IMR-90 (cell line): Measurements from ENCODE around the gene STX1B. TPM values are rescaled to one million over a fixed set of nuclear protein-coding genes. Genes with fewer than 3 reads are reported as not detected.
"Not testable (repeated sequence)": the region's sequence is repeated elsewhere in the genome, so short reads cannot be mapped to it uniquely, and the experiment has no call there.

Experiments used
- ATAC-seq: fragments of 200-7000 bp; cut with Tn5 transposase; 2 replicates; pipeline ENCODE4 v1.9.1; 2020; ENCODE audit warnings: low read depth, mild to moderate bottlenecking, moderate library complexity
- BruUV-seq: library from RNA; stranded (reverse); fragments of 400-500 nt; replicated peaks from 2 replicates; lab custom pipeline; 2021; lab: Mats Ljungman, UMichigan
- CTCF ChIA-PET: fragments of 300-600 bp; formaldehyde crosslinking; extraction: SDS; loops from one replicate; lab custom pipeline; 2021; ENCODE audit warnings: antibody characterized with exemption; lab: Yijun Ruan, JAX
- POLR2A ChIA-PET: fragments of 300-600 bp; sonication (Branson Sonifier 250); formaldehyde crosslinking; loops from one replicate; lab custom pipeline; 2022; ENCODE audit warnings: antibody characterized with exemption; ENCODE audit not compliant: unreplicated experiment; lab: Charles Lee
- DNase-seq: peaks from one replicate; pipeline ENCODE4 v3.0.0; 2013
- H2AFZ ChIP-seq: replicated peaks from 2 replicates; pipeline ENCODE3; 2013; ENCODE audit warnings: low read length, mild to moderate bottlenecking; ENCODE audit not compliant: poor library complexity
- H2AK5ac ChIP-seq: 2 replicates; pipeline ENCODE4 v1.6.1; 2013; ENCODE audit warnings: low read depth, low read length, inconsistent platforms
- H2AK9ac ChIP-seq: replicated peaks from 2 replicates; pipeline ENCODE3; 2013; ENCODE audit warnings: mild to moderate bottlenecking, low read depth, low read length, moderate library complexity; ENCODE audit not compliant: poor library complexity
- H2BK120ac ChIP-seq: 2 replicates; pipeline ENCODE4 v1.6.1; 2013; ENCODE audit warnings: low read depth, low read length, inconsistent platforms
- H2BK15ac ChIP-seq: 3 replicates; pipeline ENCODE4 v1.6.1; 2013; ENCODE audit warnings: low read depth, low read length, inconsistent platforms
- H2BK20ac ChIP-seq: 2 replicates; pipeline ENCODE4 v1.6.1; 2013; ENCODE audit warnings: low read depth, mild to moderate bottlenecking, inconsistent platforms, low read length, moderate library complexity
- H2BK5ac ChIP-seq: 2 replicates; pipeline ENCODE4 v1.6.1; 2013; ENCODE audit warnings: mild to moderate bottlenecking, low read depth, low read length, inconsistent platforms; ENCODE audit not compliant: poor library complexity, severe bottlenecking
- H3K14ac ChIP-seq: replicated peaks from 2 replicates; pipeline ENCODE4 v1.6.1; 2013; ENCODE audit warnings: low read depth, low read length, inconsistent platforms
- H3K18ac ChIP-seq: 2 replicates; pipeline ENCODE4 v1.6.1; 2013; ENCODE audit warnings: low read depth, low read length, control low read depth
- H3K23ac ChIP-seq: 2 replicates; pipeline ENCODE4 v1.6.1; 2013; ENCODE audit warnings: low read depth, low read length, inconsistent platforms
- H3K27ac ChIP-seq: 2 replicates; pipeline ENCODE4 v1.5.1; 2013; ENCODE audit warnings: mild to moderate bottlenecking, control low read depth, low read length; ENCODE audit not compliant: insufficient read depth
- H3K27me3 ChIP-seq: 2 replicates; pipeline ENCODE4 v1.6.1; 2013; ENCODE audit warnings: low read length; ENCODE audit not compliant: control insufficient read depth, insufficient read depth
- H3K36me3 ChIP-seq: 2 replicates; pipeline ENCODE4 v1.6.1; 2013; ENCODE audit warnings: low read length, mixed read lengths; ENCODE audit not compliant: control insufficient read depth, insufficient read depth
- H3K4ac ChIP-seq: 2 replicates; pipeline ENCODE4 v1.6.1; 2013; ENCODE audit warnings: low read depth, low read length, inconsistent platforms
- H3K4me1 ChIP-seq: 2 replicates; pipeline ENCODE4 v1.6.1; 2013; ENCODE audit warnings: low read length, mixed read lengths; ENCODE audit not compliant: control insufficient read depth, insufficient read depth
- H3K4me2 ChIP-seq: 2 replicates; pipeline ENCODE4 v1.6.1; 2013; ENCODE audit warnings: low read depth, mild to moderate bottlenecking, control low read depth, low read length, moderate library complexity
- H3K4me3 ChIP-seq: 2 replicates; pipeline ENCODE4 v1.5.1; 2013; ENCODE audit warnings: low read depth, mild to moderate bottlenecking, control low read depth, low read length, moderate library complexity; ENCODE audit not compliant: insufficient read depth
- H3K56ac ChIP-seq: 2 replicates; pipeline ENCODE4 v1.6.1; 2013; ENCODE audit warnings: low read length, inconsistent platforms; ENCODE audit not compliant: insufficient read depth; ENCODE audit errors: extremely low read depth
- H3K79me1 ChIP-seq, 2 experiments: 2 replicates each; pipeline ENCODE4 v1.6.1; 2013; ENCODE audit warnings: low read length in 2 of 2, inconsistent platforms in 1 of 2, low read depth in 1 of 2
- H3K9ac ChIP-seq: 2 replicates; pipeline ENCODE4 v1.6.1; 2013; ENCODE audit warnings: low read depth, low read length, control low read depth
- H3K9me1 ChIP-seq: 2 replicates; pipeline ENCODE4 v1.6.1; 2013; ENCODE audit warnings: low read length, inconsistent platforms; ENCODE audit not compliant: insufficient read depth
- H3K9me3 ChIP-seq: 2 replicates; pipeline ENCODE4 v1.6.1; 2013; ENCODE audit warnings: low read length; ENCODE audit not compliant: control insufficient read depth, insufficient read depth
- H4K20me1 ChIP-seq: 2 replicates; pipeline ENCODE4 v1.6.1; 2013; ENCODE audit warnings: low read length, inconsistent platforms; ENCODE audit not compliant: insufficient read depth
- H4K5ac ChIP-seq: 2 replicates; pipeline ENCODE4 v1.6.1; 2013; ENCODE audit warnings: mild to moderate bottlenecking, low read depth, low read length, control low read depth
- H4K8ac ChIP-seq, 2 experiments: 2 replicates each; pipeline ENCODE4 v1.6.1; 2013; ENCODE audit warnings: low read depth in 2 of 2, low read length in 2 of 2, control low read depth in 1 of 2, inconsistent platforms in 1 of 2
- H4K91ac ChIP-seq: 2 replicates; pipeline ENCODE4 v1.6.1; 2013; ENCODE audit warnings: low read depth, low read length, inconsistent platforms; ENCODE audit not compliant: insufficient read depth
- WGBS, 2 experiments: methylation state at CpG; one replicate each; pipeline versions ENCODE4 v1.1.5 to v1.1.7; 2013; ENCODE audit warnings: missing lambda C conversion rate in 2 of 2; ENCODE audit not compliant: insufficient read length in 1 of 2; ENCODE audit errors: extremely low coverage in 2 of 2; 5-methylcytosine and 5-hydroxymethylcytosine counted together
- dilution Hi-C: fragments of 300-500 bp; cut with HindIII; formaldehyde crosslinking; loops from one replicate; pipeline ENCODE4 v1.14.3; 2018; ENCODE audit warnings: low sequenced_read_pairs; ENCODE audit not compliant: unreplicated experiment
- in situ Hi-C: fragments of 300-500 bp; cut with MboI; formaldehyde crosslinking; loops from 3 replicates; pipeline ENCODE4 v1.14.3; 2019; ENCODE audit warnings: low sequenced_read_pairs, inconsistent platforms, mixed read lengths
- intact Hi-C: fragments of 100-400 bp; cut with micrococcal nuclease; formaldehyde crosslinking; loops from 2 replicates; pipeline ENCODE4 v1.10.0; 2022
- polyA plus RNA-seq, 3 experiments: library from polyadenylated mRNA; depleted of rRNA; stranded (reverse); fragments of >200 nt; gene quantifications; 2 replicates each; pipeline ENCODE4 v1.2.3, GENCODE V29; 2012; ENCODE audit warnings: low replicate concordance in 1 of 3
- total RNA-seq: library from RNA; depleted of rRNA; stranded (reverse); fragments of >200 nt; gene quantifications from 2 replicates; pipeline ENCODE4 v1.2.3, GENCODE V29; 2012

The STX1B gene
- total and polyA plus RNA-seq, 2 of the 4 experiments (the other 2 are of a cell fraction): 3.9 to 14.9 TPM

- H2AFZ ChIP-seq, H3K14ac ChIP-seq, H2BK5ac ChIP-seq, H3K36me3 ChIP-seq, in situ Hi-C loops, CTCF ChIA-PET, BruUV-seq, H2AK5ac ChIP-seq, H4K20me1 ChIP-seq, H3K4me1 ChIP-seq, H4K91ac ChIP-seq, dilution Hi-C loops, H3K4ac ChIP-seq, H3K56ac ChIP-seq, POLR2A ChIA-PET, intact Hi-C loops, H3K4me3 ChIP-seq, H3K9me1 ChIP-seq, H2BK120ac ChIP-seq, H3K27ac ChIP-seq, H4K8ac ChIP-seq, DNase-seq, ATAC-seq, H3K27me3 ChIP-seq, H3K4me2 ChIP-seq, H2BK20ac ChIP-seq, H3K18ac ChIP-seq, H2BK15ac ChIP-seq, H3K23ac ChIP-seq, H3K79me1 ChIP-seq, H3K9me3 ChIP-seq, H3K9ac ChIP-seq, H4K5ac ChIP-seq, H2AK9ac ChIP-seq: not testable (repeated sequence)
- WGBS, 2 experiments: no CpG with 5 or more reads among the region's 10 CpGs
These were observed 7.3 kb upstream of the STX1B start for GRCh38 chr16:31017756-31018155.
